ENCODE data around the gene SLIT3.
"Not testable (repeated sequence)": the region's sequence is repeated elsewhere in the genome, so short reads cannot be mapped to it uniquely, and the experiment has no call there.

SLIT3 gene

GRCh38 chr5:169219351-169219750 lies 81.6 kb downstream of the SLIT3 start:
- DNase-seq (ENCODE audit: low read depth in 3 of 3): no peak

- DNase-seq (ENCODE audit: low read depth in 3 of 3): no peak
Observed at GRCh38 chr5:169218861-169219260, 82.1 kb downstream of the SLIT3 start.

GRCh38 chr5:169218176-169218575 lies 82.8 kb downstream of the SLIT3 start:
- DNase-seq (ENCODE audit: low read depth in 3 of 3): no peak

GRCh38 chr5:169216866-169217265 lies 84.1 kb downstream of the SLIT3 start:
- no peak for DNase-seq (ENCODE audit: low read depth in 3 of 3)

- DNase-seq (ENCODE audit: low read depth in 3 of 3): no peak
Observed at GRCh38 chr5:169213479-169213878, 87.5 kb downstream of the SLIT3 start.

GRCh38 chr5:169211761-169212160 lies 89.2 kb downstream of the SLIT3 start:
- DNase-seq (ENCODE audit: low read depth in 3 of 3): not testable (repeated sequence)

- DNase-seq (ENCODE audit: low read depth in 3 of 3): no peak
Observed at GRCh38 chr5:169204788-169205400, 96.0 kb downstream of the SLIT3 start.

GRCh38 chr5:169202969-169203368 lies 98.0 kb downstream of the SLIT3 start:
- no peak for DNase-seq (ENCODE audit: low read depth in 3 of 3)

- no peak for DNase-seq (ENCODE audit: low read depth in 3 of 3)
Observed at GRCh38 chr5:169201597-169201996, 99.3 kb downstream of the SLIT3 start.

GRCh38 chr5:169200125-169200778 lies 100.7 kb downstream of the SLIT3 start:
- DNase-seq (ENCODE audit: low read depth in 3 of 3): no peak

GRCh38 chr5:169197343-169197742 lies 103.6 kb downstream of the SLIT3 start:
- DNase-seq (ENCODE audit: low read depth in 3 of 3): no peak

GRCh38 chr5:169196059-169196458 lies 104.9 kb downstream of the SLIT3 start:
- DNase-seq (ENCODE audit: low read depth in 3 of 3): no peak

GRCh38 chr5:169195601-169196000 lies 105.3 kb downstream of the SLIT3 start:
- DNase-seq (ENCODE audit: low read depth in 3 of 3): no peak

GRCh38 chr5:169192536-169192935 lies 108.4 kb downstream of the SLIT3 start:
- no peak for DNase-seq (ENCODE audit: low read depth in 3 of 3)

GRCh38 chr5:169190849-169191248 lies 110.1 kb downstream of the SLIT3 start:
- DNase-seq (ENCODE audit: low read depth in 3 of 3): no peak

GRCh38 chr5:169185626-169186025 lies 115.3 kb downstream of the SLIT3 start:
- DNase-seq (ENCODE audit: low read depth in 3 of 3): no peak

- no peak for DNase-seq (ENCODE audit: low read depth in 3 of 3)
Observed at GRCh38 chr5:169183576-169183975, 117.4 kb downstream of the SLIT3 start.

GRCh38 chr5:169182797-169183196 lies 118.1 kb downstream of the SLIT3 start:
- no peak for DNase-seq (ENCODE audit: low read depth in 3 of 3)

- DNase-seq (ENCODE audit: low read depth in 3 of 3): no peak
Observed at GRCh38 chr5:169181814-169182213, 119.1 kb downstream of the SLIT3 start.

GRCh38 chr5:169178754-169179153 lies 122.2 kb downstream of the SLIT3 start:
- no peak for DNase-seq (ENCODE audit: low read depth in 3 of 3)

- DNase-seq (ENCODE audit: low read depth in 3 of 3): no peak
Observed at GRCh38 chr5:169178274-169178673, 122.7 kb downstream of the SLIT3 start.

GRCh38 chr5:169176709-169177694 lies 123.9 kb downstream of the SLIT3 start:
- no peak for DNase-seq (ENCODE audit: low read depth in 3 of 3)

GRCh38 chr5:169175733-169176132 lies 125.2 kb downstream of the SLIT3 start:
- no peak for DNase-seq (ENCODE audit: low read depth in 3 of 3)

Data from stimulated activated CD4-positive, alpha-beta T cell treated with anti-CD3 and anti-CD28 coated beads, TNF-alpha, amount 100 ng/mL, for 4 hours (primary cell).